ENCODE measurements around the gene SH2D3A.
A peak's percentile ranks its signal among the peaks of the same experiment; 100 is the strongest.
"Not testable (repeated sequence)": the region's sequence is repeated elsewhere in the genome, so short reads cannot be mapped to it uniquely, and the experiment has no call there.

Gene SH2D3A

DNA sequence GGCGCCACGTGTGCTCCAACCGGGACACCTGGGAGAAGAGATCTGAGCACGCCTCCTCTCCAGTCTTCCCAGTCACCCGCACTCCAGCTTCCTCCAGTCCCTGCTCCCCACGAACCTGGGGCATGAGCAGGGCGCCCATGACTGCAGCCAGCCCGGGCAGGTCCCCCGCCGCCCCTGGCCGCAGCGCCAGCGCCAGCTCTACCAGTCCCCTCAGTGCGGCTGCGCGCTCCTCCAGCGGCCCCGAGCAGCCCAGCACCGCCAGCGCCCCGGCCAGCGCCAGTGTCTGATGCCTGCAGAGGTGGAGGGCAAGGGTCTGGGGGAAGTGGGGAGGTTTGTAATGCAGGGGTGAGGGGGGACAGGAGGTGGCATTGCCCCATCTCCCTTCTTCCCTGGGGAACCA is 13.1 kb downstream of the SH2D3A start:
- DNase-seq, result no peak

DNA sequence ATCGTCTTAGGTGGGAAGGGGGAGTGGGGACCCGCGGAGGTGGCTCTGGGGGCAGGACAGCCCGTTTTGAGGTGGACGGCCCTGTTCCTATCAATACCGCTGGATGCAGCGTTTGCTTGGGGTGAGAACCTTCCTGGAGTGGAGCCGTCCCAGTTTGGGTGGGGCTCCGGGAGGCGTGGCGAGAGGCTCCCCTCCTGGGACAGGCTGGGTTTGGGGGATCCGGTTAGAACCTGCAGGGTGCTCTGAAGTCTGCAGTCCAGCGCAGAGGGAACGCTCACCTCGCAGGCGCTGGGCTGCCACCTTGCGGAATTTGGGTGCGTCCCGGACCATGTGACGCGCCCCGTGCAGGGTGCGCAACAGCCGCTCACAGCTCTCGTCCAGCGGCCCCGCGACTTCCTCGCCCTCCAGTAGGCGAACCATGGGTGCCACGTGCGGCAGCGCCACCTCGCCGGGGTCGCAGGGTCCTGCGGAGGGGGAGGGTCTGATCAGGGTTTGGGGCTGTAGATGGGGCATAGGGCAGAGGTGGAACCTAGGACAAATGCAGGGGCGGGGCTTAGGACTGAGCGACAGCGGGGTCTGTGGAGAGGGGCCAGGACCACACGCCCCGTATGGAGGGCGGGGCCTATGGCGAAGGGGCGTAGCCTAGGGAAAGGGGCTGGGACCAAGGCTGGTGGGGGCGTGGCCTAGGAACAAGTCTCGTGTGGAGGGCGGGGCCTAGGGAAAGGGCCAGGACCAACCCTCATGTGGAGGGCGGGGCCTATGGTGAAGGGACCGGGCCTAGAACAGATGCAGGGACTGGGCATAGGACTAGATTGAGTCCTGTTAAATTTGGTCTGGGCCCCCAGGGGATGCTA is 13.8 kb downstream of the SH2D3A start:
- peak; percentile 91 for DNase-seq

DNA sequence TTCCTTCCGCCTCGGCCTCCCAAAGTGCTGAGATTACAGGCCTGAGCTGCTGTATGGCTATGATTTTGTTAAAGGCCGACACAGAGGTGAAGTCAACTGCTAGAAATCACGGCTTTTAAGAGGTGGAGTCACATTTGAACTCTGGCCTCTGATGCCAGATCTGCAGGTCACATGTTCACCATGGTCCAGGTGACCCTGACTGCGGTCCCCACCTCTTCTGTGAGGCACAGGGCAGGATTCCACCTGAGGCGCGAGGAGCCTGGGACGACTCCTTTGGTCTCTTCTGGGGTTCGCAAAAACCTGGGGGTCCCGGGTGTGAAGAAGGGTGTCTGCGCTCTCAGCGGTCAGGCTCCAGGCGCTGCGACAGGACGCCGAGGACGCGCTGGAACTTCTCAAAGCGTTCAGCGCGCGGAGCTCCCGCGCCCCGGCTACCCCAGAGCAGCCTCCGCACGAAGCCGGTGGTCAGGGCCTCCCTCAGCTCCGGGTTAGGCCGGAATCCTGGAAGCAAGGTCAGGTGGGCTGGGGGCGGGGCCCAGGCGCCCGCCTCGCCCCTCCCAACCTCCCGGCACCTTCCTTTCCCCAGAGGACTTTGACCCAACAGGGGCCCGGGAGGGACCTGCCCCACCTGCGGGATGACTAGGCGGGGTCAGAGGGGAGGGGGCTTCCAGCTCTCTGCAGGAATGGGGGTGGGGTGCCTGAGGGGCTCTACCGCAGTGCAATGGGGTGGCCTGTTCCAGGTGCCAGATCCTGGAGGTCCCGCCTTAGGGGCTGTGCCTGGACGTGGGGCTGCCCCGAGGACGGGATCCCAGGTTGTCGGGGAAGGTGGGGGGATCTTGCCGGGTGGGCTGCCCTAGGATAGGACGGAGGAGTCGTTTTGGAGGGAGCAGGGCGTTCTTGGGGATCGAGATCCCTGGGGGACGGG is 14.7 kb downstream of the SH2D3A start:
- DNase-seq, result no peak

DNA sequence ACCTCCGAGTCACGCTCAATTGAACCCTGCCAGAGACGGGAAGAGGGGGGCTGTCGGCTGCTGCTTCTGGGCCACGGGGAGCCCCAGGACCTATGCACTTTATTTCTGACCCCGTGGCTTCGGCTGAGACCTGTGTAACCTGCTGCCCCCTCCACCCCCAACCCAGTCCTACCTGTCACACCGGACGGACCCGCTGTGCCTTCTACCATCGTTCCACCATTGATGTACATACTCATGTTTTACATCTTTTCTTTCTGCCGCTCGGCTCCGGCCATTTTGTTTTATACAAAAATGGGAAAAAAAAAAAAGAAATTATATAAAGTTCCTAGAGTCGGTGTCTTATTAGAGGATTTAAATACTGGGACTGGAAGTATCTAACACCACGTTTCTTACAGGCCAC is 16.0 kb downstream of the SH2D3A start:
- DNase-seq, result no peak

DNA sequence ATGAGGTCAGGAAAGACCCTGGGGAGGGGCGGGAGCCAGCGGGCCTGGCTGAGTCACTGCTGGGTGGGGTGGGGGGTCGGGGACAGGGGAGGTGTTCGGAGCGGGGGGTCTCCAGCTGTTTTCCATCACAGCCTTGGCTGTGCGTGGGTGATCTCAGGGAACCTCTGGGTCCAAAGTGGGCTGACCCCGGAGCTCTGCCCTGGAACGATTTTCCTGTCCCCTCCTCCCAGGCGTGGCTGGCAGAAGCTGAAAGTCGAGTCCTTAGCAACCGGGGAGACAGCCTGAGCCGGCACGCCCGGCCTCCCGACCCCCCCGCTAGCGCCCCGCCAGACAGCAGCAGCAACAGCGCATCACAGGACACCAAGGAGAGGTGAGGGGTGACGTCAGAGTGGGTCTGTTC is 17.2 kb downstream of the SH2D3A start:
- DNase-seq, result no peak

DNA sequence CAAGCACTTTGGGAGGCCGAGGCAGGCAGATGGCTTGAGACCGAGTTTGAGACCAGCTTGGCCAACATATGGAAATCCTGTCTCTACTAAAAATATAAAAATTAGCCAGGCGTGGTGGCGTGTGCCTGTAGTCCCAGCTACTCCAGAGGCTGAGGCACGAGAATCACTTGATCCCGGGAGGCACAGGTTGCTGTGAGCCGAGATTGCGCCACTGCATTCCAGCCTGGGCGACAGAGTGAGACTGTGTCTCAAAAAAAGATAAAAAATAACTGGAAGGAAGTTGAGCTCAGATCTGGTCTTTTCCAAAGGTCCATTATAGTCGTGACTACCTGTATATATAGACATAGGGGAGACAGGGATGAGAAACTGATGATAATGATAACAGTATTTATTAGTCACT is 18.7 kb downstream of the SH2D3A start:
- DNase-seq, result not testable (repeated sequence)

DNA sequence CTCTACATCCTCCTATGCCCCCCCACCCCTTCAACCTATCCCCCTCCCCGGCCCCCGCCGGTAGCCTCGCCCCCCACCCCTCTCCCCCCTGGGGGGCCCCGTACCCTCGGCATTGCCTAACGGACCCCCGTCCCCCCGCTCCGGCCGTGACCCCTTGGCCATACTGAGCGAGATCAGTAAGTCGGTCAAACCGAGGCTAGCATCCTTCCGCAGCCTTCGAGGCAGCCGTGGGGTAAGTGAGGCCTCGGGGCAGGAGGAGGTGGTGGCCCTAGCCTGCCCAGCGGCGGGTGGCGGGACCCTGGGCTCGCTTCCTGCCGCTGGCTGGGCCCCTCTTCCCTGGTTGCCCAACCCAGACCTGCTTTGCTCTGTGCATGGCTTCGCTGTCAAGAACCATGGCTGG is 21.3 kb downstream of the SH2D3A start:
- DNase-seq, result no peak

DNA sequence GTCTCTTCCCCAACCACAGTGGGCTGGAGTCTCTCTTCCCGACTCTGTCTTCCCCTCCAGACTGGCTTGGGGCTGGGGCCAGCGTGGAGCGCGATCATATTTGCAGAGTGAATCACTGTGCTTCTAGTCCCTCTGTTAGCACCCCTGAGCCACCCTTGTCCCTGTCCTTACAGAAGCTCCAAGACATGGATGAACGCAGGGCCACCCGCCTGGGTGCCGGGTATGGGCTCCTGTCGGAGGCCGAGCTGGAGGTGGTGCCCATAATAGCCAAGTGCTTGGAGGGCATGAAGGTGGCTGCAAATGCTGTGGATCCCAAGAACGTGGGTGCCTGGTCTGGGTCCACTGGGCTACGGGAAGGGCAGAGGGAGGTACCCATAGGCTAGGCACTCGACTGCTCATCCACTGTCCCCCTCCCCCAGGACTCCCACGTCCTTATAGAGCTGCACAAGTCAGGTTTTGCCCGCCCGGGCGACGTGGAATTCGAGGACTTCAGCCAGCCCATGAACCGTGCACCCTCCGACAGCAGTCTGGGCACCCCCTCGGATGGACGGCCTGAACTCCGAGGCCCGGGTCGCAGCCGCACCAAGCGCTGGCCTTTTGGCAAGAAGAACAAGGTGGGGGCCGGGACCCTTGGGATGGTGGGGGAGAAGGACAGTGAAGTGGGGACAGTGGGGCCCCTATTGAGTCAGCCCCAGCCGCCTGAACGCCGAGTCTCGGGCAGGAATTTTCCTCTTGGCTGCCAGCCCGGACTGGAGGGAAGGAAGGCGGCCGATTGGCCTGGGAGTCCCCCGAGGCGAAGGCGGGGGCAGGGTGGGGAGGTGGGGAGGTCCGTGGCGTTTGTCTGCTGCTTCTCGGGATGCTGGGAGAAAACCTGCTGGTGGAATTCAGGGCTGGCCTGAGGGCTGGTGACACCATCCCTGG is 22.6 kb downstream of the SH2D3A start:
- DNase-seq, result no peak

DNA sequence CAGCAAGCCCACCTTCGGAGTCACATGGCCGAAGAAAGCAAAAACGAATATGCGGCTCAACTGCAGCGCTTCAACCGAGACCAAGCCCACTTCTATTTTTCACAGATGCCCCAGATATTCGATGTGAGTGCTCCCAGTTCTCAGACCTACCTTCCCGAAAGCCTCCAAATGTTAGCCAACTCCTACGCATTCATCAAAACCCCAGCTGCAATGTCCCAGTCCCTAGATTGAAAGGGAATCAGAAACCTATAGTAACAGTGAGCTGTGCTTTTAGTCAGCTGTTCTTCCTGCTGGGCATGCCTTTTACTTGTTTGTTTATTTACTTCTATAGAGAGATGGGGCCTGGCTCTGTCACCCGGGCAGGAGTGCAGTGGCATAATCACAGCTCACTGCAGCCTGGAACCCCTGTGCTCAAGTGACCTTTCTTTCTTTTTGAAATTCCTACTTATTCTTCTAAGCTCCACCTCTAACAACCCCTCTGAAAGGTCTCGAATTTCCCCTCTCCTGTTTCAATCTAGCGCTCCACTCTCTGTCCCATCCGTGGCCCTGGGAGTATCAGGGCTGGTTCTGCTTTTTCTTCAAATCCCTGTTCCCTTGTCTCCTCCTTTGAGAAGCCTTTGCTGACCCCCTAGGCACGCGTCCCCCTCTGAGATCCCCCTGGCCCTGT is 23.4 kb downstream of the SH2D3A start:
- no peak for DNase-seq

DNA sequence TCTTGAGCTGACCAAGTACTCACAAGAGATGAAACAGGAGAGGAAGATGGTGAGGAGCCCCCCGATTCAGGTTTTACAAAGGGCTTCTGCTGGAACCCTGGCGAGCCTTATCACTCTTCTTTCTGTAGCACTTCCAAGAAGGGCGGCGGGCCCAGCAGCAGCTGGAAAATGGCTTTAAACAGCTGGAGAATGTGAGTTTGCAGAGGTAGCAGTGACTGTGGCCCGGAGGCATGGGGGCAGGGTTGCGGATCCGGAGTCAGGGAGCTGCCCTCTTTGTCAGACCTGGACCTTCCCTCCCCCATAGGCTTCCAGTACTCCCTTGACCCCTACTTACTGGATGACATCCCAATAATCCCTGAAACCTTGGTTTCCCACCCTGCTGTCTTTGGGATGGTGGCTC is 24.2 kb downstream of the SH2D3A start:
- DNase-seq, result no peak

DNA sequence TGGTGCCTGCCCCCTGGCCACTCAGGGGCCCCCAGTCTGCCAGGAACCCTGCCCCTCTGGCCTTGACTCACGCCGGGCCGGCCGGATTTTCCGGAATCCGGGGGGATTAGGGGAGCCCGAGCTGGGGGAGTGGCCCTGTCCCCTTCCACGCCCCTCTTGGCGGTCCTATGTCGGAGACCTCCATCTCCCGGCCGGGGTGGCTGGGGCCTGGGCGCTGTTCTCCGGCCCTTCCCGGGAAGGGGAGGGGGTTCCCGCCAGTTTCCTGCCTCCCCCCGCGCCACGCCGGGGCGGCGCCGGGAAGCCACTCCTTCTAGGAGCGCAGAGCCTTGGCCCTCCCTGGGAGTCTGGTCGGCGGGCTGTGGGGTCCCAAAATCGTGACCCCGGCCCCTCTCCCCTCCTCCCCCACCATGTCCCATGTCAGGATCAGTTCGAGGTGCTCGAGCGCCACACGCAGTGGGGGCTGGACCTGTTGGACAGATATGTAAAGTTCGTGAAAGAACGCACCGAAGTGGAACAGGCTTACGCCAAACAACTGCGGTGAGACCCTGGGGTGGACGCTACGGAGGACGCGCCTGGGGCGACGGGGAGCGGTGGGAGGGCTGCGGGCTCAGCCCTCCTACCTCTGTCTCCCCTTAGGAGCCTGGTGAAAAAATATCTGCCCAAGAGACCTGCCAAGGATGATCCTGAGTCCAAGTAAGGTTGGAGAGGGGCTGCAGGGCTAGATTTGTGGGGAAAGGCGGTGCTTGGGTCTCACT is 26.5 kb downstream of the SH2D3A start:
- DNase-seq, result peak; percentile 36

DNA sequence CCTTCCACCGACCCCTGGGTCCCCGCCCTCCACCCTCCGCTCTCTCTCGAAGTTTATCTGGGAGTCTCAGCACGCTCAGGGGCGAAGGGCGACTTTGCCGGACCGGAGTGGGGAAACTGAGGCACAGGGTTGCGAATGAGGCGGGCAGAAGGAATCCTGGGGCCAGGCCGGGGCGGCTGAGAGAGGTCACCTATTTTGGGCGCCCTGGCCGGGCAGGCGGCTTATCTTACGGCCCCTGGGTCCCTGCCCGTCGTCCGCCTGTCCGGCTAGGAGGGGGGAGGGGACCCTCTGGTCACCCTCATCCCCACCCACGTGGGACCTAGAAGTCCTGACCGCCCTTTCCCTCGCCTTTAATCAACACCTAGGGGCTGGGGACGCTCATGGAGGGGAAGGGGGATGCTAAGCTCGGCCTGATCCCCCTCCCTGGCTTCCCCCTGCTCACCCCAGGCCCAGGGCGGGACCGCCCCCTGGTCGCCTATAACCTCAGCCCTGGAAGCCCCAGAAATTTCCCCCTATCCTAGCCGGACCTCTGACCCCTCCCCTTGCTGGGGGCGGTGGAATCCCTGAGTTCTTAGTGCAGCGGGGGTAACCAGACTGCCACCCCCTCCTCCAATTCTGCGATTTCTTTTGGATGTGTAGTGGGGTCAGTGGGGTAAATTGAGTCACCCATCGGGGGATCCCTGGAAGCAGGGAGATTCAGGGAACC is 27.2 kb downstream of the SH2D3A start:
- DNase-seq, result peak; percentile 48

DNA sequence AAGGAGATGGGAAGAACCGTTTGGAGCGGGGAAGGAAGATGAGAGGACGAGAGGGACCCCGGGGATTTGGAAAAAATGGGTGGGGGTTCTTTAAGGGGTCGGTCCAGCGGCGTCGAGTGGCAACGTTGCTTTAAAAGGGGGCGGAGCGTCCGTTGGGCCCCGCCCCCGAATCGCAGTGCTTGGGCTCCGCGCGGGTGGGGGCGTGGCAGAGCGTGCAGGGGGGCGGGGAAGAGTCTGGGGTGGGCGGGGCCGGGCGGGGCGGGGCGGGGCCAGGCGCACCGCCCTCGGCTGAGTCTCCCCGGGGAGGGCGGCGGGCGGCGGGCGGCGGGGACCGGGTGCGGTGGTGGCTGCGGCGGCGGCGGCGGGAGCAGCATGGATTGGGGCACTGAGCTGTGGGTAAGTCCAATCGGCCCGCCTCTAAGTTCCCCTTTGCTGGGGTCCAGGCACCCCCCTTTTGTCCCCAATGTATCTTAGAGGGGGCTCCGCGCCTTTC is 27.8 kb downstream of the SH2D3A start, which contains the start of gene TRIP10:
Gene TRIP10, plus strand, starts transcription at position 291 of the 493 bp plus-strand sequence. Its CDS starts 82 bp downstream, at position 373.
- peak; percentile 82 for DNase-seq

DNA sequence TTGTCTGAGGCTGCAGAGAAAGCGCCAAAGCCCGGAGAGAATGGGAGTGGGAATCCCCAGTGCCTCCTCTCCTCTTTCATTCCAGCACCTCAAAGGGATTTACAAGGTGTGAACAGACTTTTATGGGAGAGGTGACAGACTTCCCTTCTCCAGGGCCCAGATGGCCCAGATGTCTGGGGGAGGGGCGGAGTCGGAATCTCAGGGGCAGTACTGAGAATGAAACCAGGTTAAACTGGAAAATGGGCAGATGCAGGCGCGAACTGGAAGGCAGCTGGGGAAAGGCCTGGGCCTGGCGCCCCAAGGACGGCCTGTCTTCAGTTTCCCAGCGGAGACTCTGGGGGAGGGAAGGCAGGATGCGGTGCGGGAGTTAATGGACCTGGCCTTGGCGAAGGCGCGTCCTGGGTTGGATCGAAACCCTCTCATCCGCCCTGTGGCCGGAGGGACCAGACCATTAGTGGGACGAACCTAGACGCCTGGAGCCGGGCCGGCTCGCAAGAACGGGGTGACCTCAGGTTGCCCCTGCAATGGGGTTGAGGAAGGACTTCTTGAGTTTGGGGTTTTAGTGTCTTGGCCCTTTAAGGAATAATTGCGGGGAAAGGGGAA is 28.3 kb downstream of the SH2D3A start:
- peak; percentile 45 for DNase-seq

DNA sequence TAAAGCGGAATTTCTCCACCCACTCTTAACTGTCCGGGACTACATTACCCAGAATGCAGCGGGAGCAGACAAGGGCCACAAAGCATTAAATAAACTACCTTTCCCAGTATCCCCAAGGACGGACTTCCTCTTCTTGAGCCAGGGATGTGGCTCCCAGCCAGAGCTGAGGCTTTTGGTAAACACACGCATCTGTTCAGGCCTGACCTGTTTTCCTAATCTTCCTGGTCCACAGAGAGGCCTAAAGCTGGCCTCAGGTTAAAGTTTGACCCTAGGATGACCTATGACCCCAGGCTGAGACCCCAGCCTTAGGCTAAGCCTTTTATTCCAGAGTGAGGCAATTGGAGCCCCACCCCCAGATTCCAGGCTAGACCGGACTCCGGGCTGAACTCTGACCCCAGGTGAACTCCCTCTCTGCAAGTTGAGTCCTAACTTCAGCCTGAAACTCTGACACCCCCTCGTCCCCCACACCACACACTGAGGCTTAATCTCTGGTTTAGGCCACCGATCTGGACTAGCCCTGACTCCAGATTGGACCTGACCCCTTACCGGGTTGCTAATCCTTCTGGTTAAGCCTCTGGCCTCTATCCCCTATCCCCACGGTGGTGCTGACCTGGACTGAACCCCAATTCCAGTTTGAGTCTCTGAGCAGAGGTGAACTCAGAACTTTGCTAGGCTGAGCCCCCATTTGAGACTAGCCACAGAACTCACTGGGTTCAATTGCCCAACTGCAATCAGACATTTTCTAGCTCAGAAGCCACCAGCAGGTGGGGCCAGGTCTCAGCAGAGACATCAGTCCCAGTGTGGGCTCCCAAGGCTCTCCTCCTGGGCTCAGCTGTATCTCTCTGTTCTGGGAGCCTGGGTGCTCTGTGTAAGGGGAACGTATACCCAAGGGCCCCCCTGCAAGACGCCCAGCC is 29.1 kb downstream of the SH2D3A start:
- peak; percentile 86 for DNase-seq

DNA sequence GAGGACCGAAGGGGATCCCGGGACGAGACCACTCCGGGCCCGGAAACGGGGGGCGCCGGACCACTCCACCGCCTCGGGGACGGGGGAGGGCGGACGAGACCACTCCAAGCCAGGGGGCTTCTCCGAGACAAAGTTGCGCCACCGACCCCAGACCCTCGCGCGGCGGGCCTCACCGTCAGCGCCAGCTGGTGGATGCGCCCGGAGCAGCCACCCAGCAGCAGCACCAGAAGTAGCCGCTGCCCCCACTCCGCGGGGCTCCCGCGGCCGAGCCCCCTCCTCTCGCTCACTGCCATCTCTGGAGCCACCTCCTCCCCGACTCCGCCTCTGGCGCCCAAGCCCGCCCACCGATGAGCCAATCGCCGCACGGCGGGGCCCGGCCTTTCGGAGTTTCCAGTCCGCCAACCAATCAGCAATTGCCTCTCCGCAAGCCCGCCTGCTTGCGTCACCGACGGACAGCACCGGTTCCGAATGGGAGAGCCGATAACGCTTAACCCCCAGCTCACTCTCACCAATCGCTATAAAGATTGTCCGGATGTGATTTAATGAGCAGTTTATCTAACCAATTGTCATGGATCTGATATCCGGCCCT is 29.9 kb downstream of the SH2D3A start, which contains the start of gene GPR108:
Gene GPR108, minus strand, starts transcription at position 297 of the 589 bp plus-strand sequence. Its CDS starts 4 bp downstream, at position 293.
- peak; percentile 99 for DNase-seq

DNA sequence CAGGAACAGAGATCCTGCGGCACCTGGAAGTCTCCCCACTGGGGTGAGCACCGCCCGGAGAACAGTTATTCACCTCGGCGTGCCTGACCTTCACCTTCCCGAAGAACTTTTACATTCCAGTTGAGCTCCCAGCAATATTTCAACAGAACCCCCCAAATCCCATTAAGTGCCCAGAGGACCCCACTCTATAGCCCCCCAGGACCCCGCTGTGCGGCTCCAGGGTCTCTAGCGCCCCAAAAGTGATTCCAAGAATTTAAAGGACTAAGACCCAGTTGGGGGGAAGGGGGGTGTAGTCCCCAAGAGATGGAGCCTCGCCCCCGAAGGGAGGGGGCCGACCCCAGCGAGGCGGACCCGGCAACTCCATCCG is 30.3 kb downstream of the SH2D3A start:
- DNase-seq, result no peak

DNA sequence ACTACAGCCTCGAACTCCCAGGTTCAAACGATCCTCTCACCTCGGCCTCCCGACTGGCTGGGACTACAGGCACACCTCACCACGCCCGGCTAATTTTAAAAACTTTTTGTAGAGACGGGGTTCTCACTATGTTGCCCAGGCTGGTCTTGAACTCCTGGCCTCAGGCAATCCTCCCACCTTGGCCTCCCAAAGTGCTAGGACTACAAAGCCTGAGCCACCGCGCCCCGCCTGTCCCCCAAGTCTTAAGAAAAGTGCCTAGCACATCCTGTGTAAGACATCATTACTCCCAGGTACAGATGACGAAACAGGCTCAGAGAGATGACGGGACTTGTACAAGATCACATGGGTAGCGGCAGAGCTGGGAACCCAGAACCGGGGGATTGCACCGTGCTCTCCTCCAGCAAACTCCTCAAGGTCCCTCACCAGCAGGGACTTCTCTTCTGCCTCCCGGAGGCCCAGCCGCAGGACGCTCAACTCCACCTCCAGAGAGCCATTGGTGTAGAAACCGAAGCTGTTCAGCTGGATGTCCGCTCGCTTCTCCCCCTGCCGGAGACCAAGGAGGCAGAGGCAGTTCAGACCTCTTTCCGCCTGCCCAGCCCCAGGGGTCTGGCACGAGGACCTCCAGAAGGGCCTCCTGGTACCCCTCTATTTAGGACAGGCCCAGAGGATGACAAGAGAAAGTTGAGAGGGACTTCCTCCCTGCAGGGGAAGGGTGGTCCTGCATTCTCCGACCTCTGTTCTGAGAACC is 30.9 kb downstream of the SH2D3A start:
- peak; percentile 76 for DNase-seq
